ENCODE data around the gene MATR3.
"Not testable (repeated sequence)": the region's sequence is repeated elsewhere in the genome, so short reads cannot be mapped to it uniquely, and the experiment has no call there.

MATR3 gene

DNA sequence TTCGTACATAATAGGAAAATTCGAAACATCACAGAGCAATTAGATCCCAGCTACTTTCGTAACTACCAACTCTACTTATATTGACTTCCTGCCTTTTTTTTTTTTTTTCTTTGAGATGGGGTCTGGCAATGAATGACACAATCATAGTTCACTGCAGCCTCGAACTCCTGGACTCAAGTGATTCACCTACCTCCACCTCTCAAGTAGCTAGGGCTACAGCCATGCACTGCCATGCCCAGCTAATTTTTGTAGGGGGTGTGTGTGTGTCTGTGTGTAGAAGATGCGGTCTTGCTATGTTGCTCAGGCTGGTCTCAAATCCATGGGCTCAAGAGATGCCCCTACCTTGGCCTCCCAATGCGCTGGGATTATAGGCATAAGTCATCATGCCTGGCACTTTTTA lies 42.3 kb downstream of the MATR3 start:
- no peak overlapping the region for H3K27ac ChIP-seq (ENCODE audit: low read depth, low read length, severe bottlenecking)
- peaks cover 3% of the 10 kb centered on the region for H3K4me1 ChIP-seq (ENCODE audit: control insufficient read depth, insufficient read depth, low read length, poor library complexity, severe bottlenecking)
- H3K9me3 ChIP-seq (ENCODE audit: control insufficient read depth, low read length): no peaks in the 10 kb centered on the region
- peaks cover 35% of the 10 kb centered on the region for H3K36me3 ChIP-seq (ENCODE audit: control insufficient read depth, insufficient read depth, low read length)
- 89 to 91% methylated on average over 1 to 4 of the region's 6 CpGs for WGBS, 2 experiments (ENCODE audit: insufficient coverage in 2 of 2)
- no peak overlapping the region for H3K4me3 ChIP-seq (ENCODE audit: extremely low read depth, insufficient read depth, low read length, poor library complexity, severe bottlenecking)

- peaks cover 3% of the 10 kb centered on the region for H3K4me1 ChIP-seq (ENCODE audit: control insufficient read depth, insufficient read depth, low read length, poor library complexity, severe bottlenecking)
Measured at GRCh38 chr5:139340051-139340450, 46.5 kb downstream of the MATR3 start.

GRCh38 chr5:139341187-139341688 lies 47.7 kb downstream of the MATR3 start:
- 17 to 23% methylated on average over 12 to 15 of the region's 17 CpGs for WGBS, 2 experiments (ENCODE audit: insufficient coverage in 2 of 2)
- H3K4me1 ChIP-seq (ENCODE audit: control insufficient read depth, insufficient read depth, low read length, poor library complexity, severe bottlenecking): peaks cover 3% of the 10 kb centered on the region
- peak overlapping the region; percentile 95 for H3K4me3 ChIP-seq (ENCODE audit: extremely low read depth, insufficient read depth, low read length, poor library complexity, severe bottlenecking)
- H3K27ac ChIP-seq (ENCODE audit: low read depth, low read length, severe bottlenecking): no peak overlapping the region
- peaks cover 31% of the 10 kb centered on the region for H3K36me3 ChIP-seq (ENCODE audit: control insufficient read depth, insufficient read depth, low read length)
- H3K9me3 ChIP-seq (ENCODE audit: control insufficient read depth, low read length): no peaks in the 10 kb centered on the region

More at GRCh38 chr5:139340051-139340450, 46.5 kb downstream of the MATR3 start:
- Histone ChIP-seq H3K27ac (ENCODE audit: low read depth, low read length, severe bottlenecking) (no peak overlapping the region), H3K9me3 (ENCODE audit: control insufficient read depth, low read length) (no peaks in the 10 kb centered on the region), H3K36me3 (ENCODE audit: control insufficient read depth, insufficient read depth, low read length) (peaks cover 19% of the 10 kb centered on the region), H3K4me3 (ENCODE audit: extremely low read depth, insufficient read depth, low read length, poor library complexity, severe bottlenecking) (no peak overlapping the region)
- WGBS, 2 experiments (ENCODE audit: insufficient coverage in 2 of 2): 100% methylated on average over 1 to 2 of the region's 2 CpGs

- peaks cover 3% of the 10 kb centered on the region for H3K4me1 ChIP-seq (ENCODE audit: control insufficient read depth, insufficient read depth, low read length, poor library complexity, severe bottlenecking)
- 0 to 1% methylated on average over 42 to 49 of the region's 66 CpGs for WGBS, 2 experiments (ENCODE audit: insufficient coverage in 2 of 2)
- no peaks in the 10 kb centered on the region for H3K9me3 ChIP-seq (ENCODE audit: control insufficient read depth, low read length)
- H3K4me3 ChIP-seq (ENCODE audit: extremely low read depth, insufficient read depth, low read length, poor library complexity, severe bottlenecking): peak within 1 kb of the TSS; percentile 95
- H3K27ac ChIP-seq (ENCODE audit: low read depth, low read length, severe bottlenecking): peak within 1 kb of the TSS; percentile 100
- H3K36me3 ChIP-seq (ENCODE audit: control insufficient read depth, insufficient read depth, low read length): peaks cover 37% of the 10 kb centered on the region
Measured at GRCh38 chr5:139341689-139342422, 48.3 kb downstream of the MATR3 start, which contains the start of gene PAIP2. PAIP2 (plus strand) TSS chr5:139341854; CDS start chr5:139363785, 21,931 bp downstream.

GRCh38 chr5:139342423-139342723 lies 48.8 kb downstream of the MATR3 start:
- Histone ChIP-seq H3K27ac (ENCODE audit: low read depth, low read length, severe bottlenecking) (peak overlapping the region; percentile 100), H3K36me3 (ENCODE audit: control insufficient read depth, insufficient read depth, low read length) (peaks cover 42% of the 10 kb centered on the region), H3K9me3 (ENCODE audit: control insufficient read depth, low read length) (no peaks in the 10 kb centered on the region), H3K4me3 (ENCODE audit: extremely low read depth, insufficient read depth, low read length, poor library complexity, severe bottlenecking) (peak overlapping the region; percentile 95), H3K4me1 (ENCODE audit: control insufficient read depth, insufficient read depth, low read length, poor library complexity, severe bottlenecking) (peaks cover 3% of the 10 kb centered on the region)
- WGBS, 2 experiments (ENCODE audit: insufficient coverage in 2 of 2): 0 to 5% methylated on average over 6 to 7 of the region's 16 CpGs

DNA sequence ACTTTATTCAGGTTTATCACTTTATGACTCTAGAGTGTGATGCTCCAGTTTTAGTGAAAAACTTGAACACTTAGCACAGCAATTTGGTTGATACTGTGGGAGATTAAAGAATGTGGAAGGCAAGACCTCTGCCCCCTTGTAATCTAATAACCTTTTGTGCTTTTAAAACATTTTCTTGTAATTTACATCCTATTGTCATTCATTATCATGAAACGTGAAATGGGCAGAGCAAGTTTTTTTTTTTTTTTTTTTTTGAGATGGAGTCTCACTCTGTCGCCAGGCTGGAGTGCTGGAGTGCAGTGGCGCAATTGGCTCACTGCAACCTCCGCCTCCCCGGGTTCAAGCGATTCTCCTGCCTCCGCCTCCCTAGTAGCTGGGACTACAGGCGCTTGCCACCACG lies 49.9 kb downstream of the MATR3 start:
- WGBS, 2 experiments (ENCODE audit: insufficient coverage in 2 of 2): 87 to 93% methylated on average over 4 to 8 of the region's 9 CpGs
- Histone ChIP-seq H3K27ac (ENCODE audit: low read depth, low read length, severe bottlenecking) (no peak overlapping the region), H3K36me3 (ENCODE audit: control insufficient read depth, insufficient read depth, low read length) (peaks cover 51% of the 10 kb centered on the region), H3K4me3 (ENCODE audit: extremely low read depth, insufficient read depth, low read length, poor library complexity, severe bottlenecking) (peak overlapping the region; percentile 95), H3K9me3 (ENCODE audit: control insufficient read depth, low read length) (no peaks in the 10 kb centered on the region), H3K4me1 (ENCODE audit: control insufficient read depth, insufficient read depth, low read length, poor library complexity, severe bottlenecking) (peaks cover 3% of the 10 kb centered on the region)

DNA sequence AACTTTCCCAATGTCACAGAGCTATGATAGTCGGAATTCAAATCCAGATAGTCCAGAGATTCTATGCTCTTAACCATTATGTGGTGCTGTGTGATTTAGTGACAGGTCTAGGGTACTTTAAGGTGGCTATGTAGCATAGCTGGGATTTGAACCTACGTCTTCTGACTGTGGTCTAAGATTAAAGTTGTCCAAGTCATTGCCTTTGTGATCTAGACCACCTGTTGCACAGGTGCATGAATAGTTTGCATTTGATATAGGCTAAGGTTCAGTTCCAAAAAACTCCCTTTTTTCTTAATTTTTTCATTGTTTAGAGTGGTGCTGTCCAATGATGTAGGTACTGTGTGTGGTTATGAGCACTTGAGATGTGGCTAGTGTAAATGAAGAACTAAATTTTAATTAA lies 50.6 kb downstream of the MATR3 start:
- Histone ChIP-seq H3K4me1 (ENCODE audit: control insufficient read depth, insufficient read depth, low read length, poor library complexity, severe bottlenecking) (peaks cover 3% of the 10 kb centered on the region), H3K9me3 (ENCODE audit: control insufficient read depth, low read length) (no peaks in the 10 kb centered on the region), H3K27ac (ENCODE audit: low read depth, low read length, severe bottlenecking) (no peak overlapping the region), H3K36me3 (ENCODE audit: control insufficient read depth, insufficient read depth, low read length) (peaks cover 57% of the 10 kb centered on the region), H3K4me3 (ENCODE audit: extremely low read depth, insufficient read depth, low read length, poor library complexity, severe bottlenecking) (no peak overlapping the region)
- WGBS, 2 experiments (ENCODE audit: insufficient coverage in 2 of 2): 97 to 100% methylated on average over 2 of the region's 2 CpGs

GRCh38 chr5:139345442-139345841 lies 51.9 kb downstream of the MATR3 start:
- not testable (repeated sequence) for H3K27ac ChIP-seq (ENCODE audit: low read depth, low read length, severe bottlenecking); H3K4me3 ChIP-seq (ENCODE audit: extremely low read depth, insufficient read depth, low read length, poor library complexity, severe bottlenecking); H3K4me1 ChIP-seq (ENCODE audit: control insufficient read depth, insufficient read depth, low read length, poor library complexity, severe bottlenecking); H3K9me3 ChIP-seq (ENCODE audit: control insufficient read depth, low read length)
- 94 to 98% methylated on average over 4 to 5 of the region's 8 CpGs for WGBS, 2 experiments (ENCODE audit: insufficient coverage in 2 of 2)
- peaks cover 59% of the 10 kb centered on the region for H3K36me3 ChIP-seq (ENCODE audit: control insufficient read depth, insufficient read depth, low read length)

- H3K27ac ChIP-seq (ENCODE audit: low read depth, low read length, severe bottlenecking); H3K4me3 ChIP-seq (ENCODE audit: extremely low read depth, insufficient read depth, low read length, poor library complexity, severe bottlenecking); H3K4me1 ChIP-seq (ENCODE audit: control insufficient read depth, insufficient read depth, low read length, poor library complexity, severe bottlenecking); H3K9me3 ChIP-seq (ENCODE audit: control insufficient read depth, low read length): not testable (repeated sequence)
- 92 to 95% methylated on average over 4 to 8 of the region's 9 CpGs for WGBS, 2 experiments (ENCODE audit: insufficient coverage in 2 of 2)
- H3K36me3 ChIP-seq (ENCODE audit: control insufficient read depth, insufficient read depth, low read length): peaks cover 72% of the 10 kb centered on the region
Measured at GRCh38 chr5:139347863-139348262, 54.3 kb downstream of the MATR3 start.

GRCh38 chr5:139354186-139354585 lies 60.6 kb downstream of the MATR3 start:
- Histone ChIP-seq H3K36me3 (ENCODE audit: control insufficient read depth, insufficient read depth, low read length) (peaks cover 65% of the 10 kb centered on the region), H3K9me3 (ENCODE audit: control insufficient read depth, low read length) (no peaks in the 10 kb centered on the region), H3K4me3 (ENCODE audit: extremely low read depth, insufficient read depth, low read length, poor library complexity, severe bottlenecking) (no peak overlapping the region), H3K4me1 (ENCODE audit: control insufficient read depth, insufficient read depth, low read length, poor library complexity, severe bottlenecking) (no peaks in the 10 kb centered on the region), H3K27ac (ENCODE audit: low read depth, low read length, severe bottlenecking) (no peak overlapping the region)
- 80 to 100% methylated on average over 1 of the region's 3 CpGs for WGBS, 2 experiments (ENCODE audit: insufficient coverage in 2 of 2)

DNA sequence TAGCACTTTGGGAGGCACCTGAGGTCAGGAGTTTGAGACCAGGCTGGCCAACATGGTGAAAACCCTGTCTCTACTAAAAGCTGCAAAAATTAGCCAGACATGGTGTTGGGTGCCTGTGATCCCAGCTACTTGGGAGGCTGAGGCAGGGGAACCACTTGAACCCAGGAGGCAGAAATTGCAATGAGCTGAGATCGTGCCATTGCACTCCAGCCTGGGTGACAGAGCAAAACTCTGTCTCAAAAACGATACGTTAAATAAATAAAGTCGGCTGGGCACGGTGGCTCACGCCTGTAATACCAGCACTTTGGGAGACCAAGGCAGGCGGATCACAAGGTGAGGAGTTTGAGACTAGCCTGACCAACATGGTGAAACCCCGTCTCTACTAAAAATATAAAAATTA lies 62.4 kb downstream of the MATR3 start:
- peaks cover 74% of the 10 kb centered on the region for H3K36me3 ChIP-seq (ENCODE audit: control insufficient read depth, insufficient read depth, low read length)
- not testable (repeated sequence) for H3K4me1 ChIP-seq (ENCODE audit: control insufficient read depth, insufficient read depth, low read length, poor library complexity, severe bottlenecking); H3K9me3 ChIP-seq (ENCODE audit: control insufficient read depth, low read length); H3K27ac ChIP-seq (ENCODE audit: low read depth, low read length, severe bottlenecking); H3K4me3 ChIP-seq (ENCODE audit: extremely low read depth, insufficient read depth, low read length, poor library complexity, severe bottlenecking)
- WGBS, 2 experiments (ENCODE audit: insufficient coverage in 2 of 2): 92 to 97% methylated on average over 7 to 8 of the region's 8 CpGs
